Thyroid gland (tissue), 4 donors: Measurements from ENCODE around the gene AMPD2. TPM values are rescaled to one million over a fixed set of nuclear protein-coding genes. Genes with fewer than 3 reads are reported as not detected.

Source experiments
- DNase-seq, 2 donors: peaks; one replicate each; pipeline ENCODE4 v3.0.0-alpha.2; 2019
- H3K27ac ChIP-seq, 3 donors: fragments of 200-600 bp; sonication (generic); 1 replicate in 2 of 3; 2 replicates in 1 of 3; pipeline ENCODE4 v1.5.1; 2016 to 2019; ENCODE audit warnings: mild to moderate bottlenecking in 1 of 3, moderate library complexity in 1 of 3
- H3K27me3 ChIP-seq: fragments of 200-600 bp; sonication (generic); one replicate; pipeline ENCODE4 v1.5.1; 2019
- H3K36me3 ChIP-seq, 2 donors: fragments of 200-600 bp; sonication (generic); one replicate each; pipeline ENCODE4 v1.5.1; 2016 to 2019
- H3K4me1 ChIP-seq, 2 donors: fragments of 200-600 bp; sonication (generic); one replicate each; pipeline ENCODE4 v1.5.1; 2017 to 2019
- H3K4me3 ChIP-seq, 3 donors: fragments of 200-600 bp; sonication (generic); replicated peaks in 1 of 3; 1 replicate in 2 of 3; 2 replicates in 1 of 3; pipeline ENCODE4 v1.5.1; 2016; ENCODE audit warnings: mild to moderate bottlenecking in 1 of 3
- H3K9me3 ChIP-seq: fragments of 200-600 bp; sonication (generic); one replicate; pipeline ENCODE4 v1.5.1; 2017
- POLR2A ChIP-seq, 2 donors: fragments of 450-650 bp; IDR thresholded peaks; one replicate each; pipeline ENCODE4 v1.6.1; 2017; ENCODE audit warnings: antibody characterized with exemption in 2 of 2, mild to moderate bottlenecking in 2 of 2, moderate library complexity in 1 of 2
- WGBS, 2 donors: methylation state at CpG; one replicate each; pipeline ENCODE4 v1.1.5; 2017; 5-methylcytosine and 5-hydroxymethylcytosine counted together
- intact Hi-C: fragments of 100-400 bp; cut with DNase I; formaldehyde crosslinking; loops from one replicate; pipeline ENCODE4 v1.15.1; 2023
- total RNA-seq, 4 donors: library from RNA; depleted of rRNA; stranded (reverse); fragments of >200 nt; gene quantifications; one replicate each; pipeline ENCODE4 v1.2.3, GENCODE V29; 2016
- TF ChIP-seq, protein P1 (sequence below), 6 experiments: fragments of 200-600 bp in 3 of 6; fragments of 450-650 bp in 3 of 6; sonication (generic) in 3 of 6; IDR thresholded peaks; one replicate each; pipeline ENCODE4 v1.5.1; 2016 to 2019; ENCODE audit warnings: antibody characterized with exemption in 6 of 6, mild to moderate bottlenecking in 2 of 6, inconsistent platforms in 1 of 6, moderate library complexity in 1 of 6

AMPD2 gene
- total RNA-seq, 4 donors from 2014 or later: 31.2 to 74.8 (median 46.8) TPM

DNA sequence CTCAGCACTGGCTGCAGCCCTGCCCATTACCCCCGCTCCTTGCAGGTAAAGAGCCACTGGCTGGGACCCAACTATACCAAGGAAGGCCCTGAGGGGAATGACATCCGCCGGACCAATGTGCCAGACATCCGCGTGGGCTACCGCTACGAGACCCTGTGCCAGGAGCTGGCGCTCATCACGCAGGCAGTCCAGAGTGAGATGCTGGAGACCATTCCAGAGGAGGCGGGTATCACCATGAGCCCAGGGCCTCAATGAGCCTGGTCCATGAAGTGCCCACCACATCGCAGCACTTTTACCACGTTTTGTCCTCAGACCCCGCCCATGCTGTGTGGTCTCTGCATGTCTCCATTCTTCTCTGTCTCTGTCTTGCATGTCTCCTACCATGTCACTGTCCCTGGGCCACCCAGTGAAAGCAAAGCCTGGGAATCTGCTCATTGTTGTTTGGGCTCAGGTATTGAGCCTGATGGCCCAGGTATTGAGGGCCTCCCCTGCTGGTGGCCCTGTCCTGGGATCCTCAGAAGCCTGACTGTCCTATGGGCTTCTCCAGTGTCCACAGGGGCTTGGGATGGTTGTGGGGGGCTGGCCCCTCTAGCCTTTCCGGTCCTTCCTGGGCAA lies 11.4 kb downstream of the AMPD2 start:
- WGBS, 2 donors: 92 to 97% methylated on average over 6 to 11 of the region's 14 CpGs
- no peaks in the 10 kb centered on the region for H3K9me3 ChIP-seq
- no peak for DNase-seq
- no peaks in the 10 kb centered on the region for H3K4me1 ChIP-seq
- H3K27ac ChIP-seq: no peak overlapping the region
- no peak overlapping the region for H3K4me3 ChIP-seq
- peaks cover 35 to 41% of the 10 kb centered on the region in 2 donors for H3K36me3 ChIP-seq
- intact Hi-C loops: loop anchor here (5.0 to 10.0 kb wide), 2 partner anchors 84 to 556 kb away; partner anchors contain the start of genes GNAI3 and TAF13
- no peaks in the 10 kb centered on the region for H3K27me3 ChIP-seq
- no peak for TF ChIP-seq POLR2A (IDR thresholded peaks at IDR 0.05)

- H3K27ac ChIP-seq: no peak overlapping the region
- no peak for DNase-seq
- 92 to 93% methylated on average over 12 to 13 of the region's 16 CpGs for WGBS, 2 donors
- intact Hi-C loops: loop anchor here (5.0 to 10.0 kb wide), 2 partner anchors 85 to 557 kb away; partner anchors contain the start of genes GNAI3 and TAF13
- H3K27me3 ChIP-seq: no peaks in the 10 kb centered on the region
- no peaks in the 10 kb centered on the region for H3K4me1 ChIP-seq
- H3K9me3 ChIP-seq: no peaks in the 10 kb centered on the region
- peaks cover 33 to 37% of the 10 kb centered on the region in 2 donors for H3K36me3 ChIP-seq
- no peak for TF ChIP-seq POLR2A (IDR thresholded peaks at IDR 0.05)
- TF ChIP-seq, protein P1, sequence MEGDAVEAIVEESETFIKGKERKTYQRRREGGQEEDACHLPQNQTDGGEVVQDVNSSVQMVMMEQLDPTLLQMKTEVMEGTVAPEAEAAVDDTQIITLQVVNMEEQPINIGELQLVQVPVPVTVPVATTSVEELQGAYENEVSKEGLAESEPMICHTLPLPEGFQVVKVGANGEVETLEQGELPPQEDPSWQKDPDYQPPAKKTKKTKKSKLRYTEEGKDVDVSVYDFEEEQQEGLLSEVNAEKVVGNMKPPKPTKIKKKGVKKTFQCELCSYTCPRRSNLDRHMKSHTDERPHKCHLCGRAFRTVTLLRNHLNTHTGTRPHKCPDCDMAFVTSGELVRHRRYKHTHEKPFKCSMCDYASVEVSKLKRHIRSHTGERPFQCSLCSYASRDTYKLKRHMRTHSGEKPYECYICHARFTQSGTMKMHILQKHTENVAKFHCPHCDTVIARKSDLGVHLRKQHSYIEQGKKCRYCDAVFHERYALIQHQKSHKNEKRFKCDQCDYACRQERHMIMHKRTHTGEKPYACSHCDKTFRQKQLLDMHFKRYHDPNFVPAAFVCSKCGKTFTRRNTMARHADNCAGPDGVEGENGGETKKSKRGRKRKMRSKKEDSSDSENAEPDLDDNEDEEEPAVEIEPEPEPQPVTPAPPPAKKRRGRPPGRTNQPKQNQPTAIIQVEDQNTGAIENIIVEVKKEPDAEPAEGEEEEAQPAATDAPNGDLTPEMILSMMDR (IDR thresholded peaks at IDR 0.05): no peak
- no peak overlapping the region for H3K4me3 ChIP-seq
These were observed 12.2 kb downstream of the AMPD2 start for GRCh38 chr1:109631513-109632505.

DNA sequence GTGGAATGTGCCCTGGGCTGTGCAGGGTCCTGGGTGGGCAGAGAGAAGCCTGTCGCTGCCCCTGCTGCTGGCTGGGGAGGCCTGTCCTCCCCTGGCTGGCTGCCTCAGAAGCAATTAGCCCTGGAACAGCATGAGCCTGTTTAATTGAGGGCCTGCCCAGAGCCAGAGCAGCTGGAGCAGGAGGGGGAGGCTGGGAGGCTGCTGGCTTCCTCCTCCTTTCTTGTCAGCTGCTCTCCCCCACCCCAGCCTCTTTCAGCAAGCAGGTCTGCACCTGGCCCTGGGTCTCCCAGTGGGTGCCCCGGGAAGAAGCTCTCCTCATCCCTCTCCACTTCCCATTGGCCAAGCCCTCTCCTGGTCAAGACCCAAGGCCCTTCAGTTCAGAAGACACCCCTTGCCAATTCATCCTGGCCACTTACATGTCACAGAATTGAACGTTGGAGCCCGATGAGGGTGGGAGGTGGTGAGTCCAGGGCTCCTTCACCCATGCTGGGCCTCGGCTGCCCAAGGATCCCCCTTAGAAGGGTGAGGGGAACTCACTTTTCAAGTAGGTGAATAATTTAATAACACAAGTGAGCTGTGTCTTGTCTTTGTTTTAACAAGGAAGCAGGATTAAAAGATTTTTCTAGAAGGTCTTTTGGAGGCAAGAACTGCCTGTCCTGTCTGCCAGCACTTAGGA lies 13.2 kb downstream of the AMPD2 start:
- Histone ChIP-seq H3K4me3 (no peak overlapping the region), H3K9me3 (no peaks in the 10 kb centered on the region)

GRCh38 chr1:109634292-109634691 lies 14.7 kb downstream of the AMPD2 start:
- Histone ChIP-seq H3K4me3 (no peak overlapping the region), H3K9me3 (no peaks in the 10 kb centered on the region), H3K27me3 (no peaks in the 10 kb centered on the region), H3K36me3 (peaks cover 9 to 13% of the 10 kb centered on the region in 2 donors), H3K27ac (no peak overlapping the region), H3K4me1 (no peaks in the 10 kb centered on the region)
- intact Hi-C loops: loop anchor here (5.0 to 10.0 kb wide), 2 partner anchors 87 to 559 kb away; partner anchors contain the start of genes GNAI3 and TAF13
- no peak for DNase-seq
- 86 to 90% methylated on average over 6 of the region's 6 CpGs for WGBS, 2 donors
- TF ChIP-seq, protein P1 (IDR thresholded peaks at IDR 0.05): no peak
- no peak for TF ChIP-seq POLR2A (IDR thresholded peaks at IDR 0.05)

More for the DNA sequence above, 13.2 kb downstream of the AMPD2 start:
- DNase-seq: no peak
- Histone ChIP-seq H3K27me3 (no peaks in the 10 kb centered on the region), H3K4me1 (no peaks in the 10 kb centered on the region), H3K36me3 (peaks cover 23 to 27% of the 10 kb centered on the region in 2 donors), H3K27ac (no peak overlapping the region)
- whole genome bisulfite sequencing, 2 donors: 58 to 59% methylated on average over 4 of the region's 5 CpGs
- TF ChIP-seq, protein P1 (IDR thresholded peaks at IDR 0.05): no peak
- TF ChIP-seq POLR2A (IDR thresholded peaks at IDR 0.05): no peak
- intact Hi-C loops: loop anchor here (5.0 to 10.0 kb wide), 2 partner anchors 86 to 558 kb away; partner anchors contain the start of genes GNAI3 and TAF13
